ENCODE measurements around the gene PER2. TPM values are rescaled to one million over a fixed set of nuclear protein-coding genes. Genes with fewer than 3 reads are reported as not detected.

The PER2 gene
- total RNA-seq, 4 donors from 2014 or later: 15.9 to 82.3 (median 18.1) TPM

- intact Hi-C loops (cut with DNase I; ENCODE audit: low total_unique reads): no loop called here
- no peak overlapping the region for H3K4me3 ChIP-seq (ENCODE audit: low read depth, poor library complexity, severe bottlenecking)
- no peak for TF ChIP-seq POLR2A (IDR thresholded peaks at IDR 0.05)
- TF ChIP-seq, protein P1, sequence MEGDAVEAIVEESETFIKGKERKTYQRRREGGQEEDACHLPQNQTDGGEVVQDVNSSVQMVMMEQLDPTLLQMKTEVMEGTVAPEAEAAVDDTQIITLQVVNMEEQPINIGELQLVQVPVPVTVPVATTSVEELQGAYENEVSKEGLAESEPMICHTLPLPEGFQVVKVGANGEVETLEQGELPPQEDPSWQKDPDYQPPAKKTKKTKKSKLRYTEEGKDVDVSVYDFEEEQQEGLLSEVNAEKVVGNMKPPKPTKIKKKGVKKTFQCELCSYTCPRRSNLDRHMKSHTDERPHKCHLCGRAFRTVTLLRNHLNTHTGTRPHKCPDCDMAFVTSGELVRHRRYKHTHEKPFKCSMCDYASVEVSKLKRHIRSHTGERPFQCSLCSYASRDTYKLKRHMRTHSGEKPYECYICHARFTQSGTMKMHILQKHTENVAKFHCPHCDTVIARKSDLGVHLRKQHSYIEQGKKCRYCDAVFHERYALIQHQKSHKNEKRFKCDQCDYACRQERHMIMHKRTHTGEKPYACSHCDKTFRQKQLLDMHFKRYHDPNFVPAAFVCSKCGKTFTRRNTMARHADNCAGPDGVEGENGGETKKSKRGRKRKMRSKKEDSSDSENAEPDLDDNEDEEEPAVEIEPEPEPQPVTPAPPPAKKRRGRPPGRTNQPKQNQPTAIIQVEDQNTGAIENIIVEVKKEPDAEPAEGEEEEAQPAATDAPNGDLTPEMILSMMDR (IDR thresholded peaks at IDR 0.05): no peak
- WGBS, 2 donors: 94 to 96% methylated on average over 8 of the region's 8 CpGs
- DNase-seq (ENCODE audit: low spot score in 2 of 2): no peak
Measured at GRCh38 chr2:238291550-238292281, 3.3 kb upstream of the PER2 start.

GRCh38 chr2:238290715-238291549 lies 2.5 kb upstream of the PER2 start:
- intact Hi-C loops (cut with DNase I; ENCODE audit: low total_unique reads): no loop called here
- 82 to 90% methylated on average over 5 of the region's 5 CpGs for WGBS, 2 donors
- no peak for DNase-seq (ENCODE audit: low spot score in 2 of 2)
- TF ChIP-seq POLR2A (IDR thresholded peaks at IDR 0.05): no peak
- TF ChIP-seq, protein P1 (IDR thresholded peaks at IDR 0.05): no peak
- no peak overlapping the region for H3K4me3 ChIP-seq (ENCODE audit: low read depth, poor library complexity, severe bottlenecking)

GRCh38 chr2:238290091-238290509 lies 1.7 kb upstream of the PER2 start:
- intact Hi-C loops (cut with DNase I; ENCODE audit: low total_unique reads): no loop called here
- peak; percentile 81 to 93 for DNase-seq (ENCODE audit: low spot score in 2 of 2)
- no peak overlapping the region for H3K4me3 ChIP-seq (ENCODE audit: low read depth, poor library complexity, severe bottlenecking)
- WGBS, 2 donors: 39 to 49% methylated on average over 8 of the region's 8 CpGs
- TF ChIP-seq, protein P1 (IDR thresholded peaks at IDR 0.05): no peak
- no peak for TF ChIP-seq POLR2A (IDR thresholded peaks at IDR 0.05)

- 33 to 35% methylated on average over 13 of the region's 13 CpGs for WGBS, 2 donors
- no peak overlapping the region for H3K4me3 ChIP-seq (ENCODE audit: low read depth, poor library complexity, severe bottlenecking)
- intact Hi-C loops (cut with DNase I; ENCODE audit: low total_unique reads): no loop called here
- DNase-seq (ENCODE audit: low spot score in 2 of 2): no peak
- TF ChIP-seq, protein P1 (IDR thresholded peaks at IDR 0.05): no peak
- no peak for TF ChIP-seq POLR2A (IDR thresholded peaks at IDR 0.05)
Measured at GRCh38 chr2:238289574-238289973, 1.2 kb upstream of the PER2 start.

DNA sequence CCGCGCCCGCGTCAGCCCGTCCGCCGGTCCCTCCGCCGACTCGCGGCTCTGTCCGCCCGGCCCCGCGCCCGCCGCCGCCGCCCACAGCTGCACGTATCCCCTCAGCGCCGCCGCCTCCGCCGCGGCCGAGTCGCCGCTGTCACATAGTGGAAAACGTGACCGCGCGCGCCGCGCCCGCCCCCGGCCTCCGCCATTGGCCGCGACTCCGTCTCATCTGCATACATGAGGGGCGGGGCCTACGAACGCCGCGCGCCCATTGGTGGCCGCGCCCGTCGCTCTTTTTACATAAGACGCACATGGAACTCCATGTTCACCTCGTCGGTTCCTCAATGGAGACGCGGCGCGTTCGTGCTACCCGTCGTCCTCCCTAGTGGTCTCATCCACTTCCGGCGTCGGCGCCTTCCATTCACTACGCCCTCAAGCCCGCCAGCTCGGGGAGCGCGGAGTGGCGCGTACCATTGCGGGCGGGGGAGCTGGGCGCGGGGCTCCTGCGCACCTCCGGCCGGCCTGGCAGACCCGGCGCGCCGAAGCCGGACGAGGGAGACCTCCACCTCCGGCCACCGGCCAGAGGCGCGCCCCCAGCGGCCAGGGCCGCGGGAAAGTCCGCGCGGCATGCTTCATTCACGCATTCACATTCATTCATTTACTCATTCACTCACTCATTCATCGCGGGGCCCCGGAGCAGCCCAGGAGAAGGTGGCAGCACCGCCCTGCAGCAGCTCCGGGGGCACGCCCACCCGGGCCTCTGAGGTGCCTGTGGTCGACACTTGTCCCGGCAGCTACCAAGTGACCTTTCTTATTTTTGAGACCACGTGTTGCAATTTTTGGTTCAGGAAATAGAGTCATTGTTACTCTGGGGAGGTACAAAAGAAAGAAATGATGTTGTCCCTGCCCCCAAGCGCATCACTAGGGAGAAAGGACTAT lies 502 bp upstream of the PER2 start:
- peak; percentile 99 to 100 for DNase-seq (ENCODE audit: low spot score in 2 of 2)
- WGBS, 2 donors: 0% methylated on average over 57 to 71 of the region's 108 CpGs
- peak overlapping the region; percentile 62 for H3K4me3 ChIP-seq (ENCODE audit: low read depth, poor library complexity, severe bottlenecking)
- intact Hi-C loops (cut with DNase I; ENCODE audit: low total_unique reads): no loop called here
- peak in 1 of 2 donors; percentile 44 for TF ChIP-seq POLR2A (IDR thresholded peaks at IDR 0.05)
- TF ChIP-seq, protein P1 (IDR thresholded peaks at IDR 0.05): peak in 1 of 3 donors; percentile 59
